Activated B cell treated with CpG ODN at 0.5 μM for 24 hours (primary cell): Measurements from ENCODE around the gene FNDC11. TPM values are rescaled to one million over a fixed set of nuclear protein-coding genes. Genes with fewer than 3 reads are reported as not detected.

Source experiments
- ATAC-seq: fragments of 200-7000 bp; cut with Tn5 transposase; one replicate; pipeline ENCODE4 v1.10.0; 2021; ENCODE audit warnings: low read depth, mild to moderate bottlenecking, moderate library complexity
- CTCF ChIA-PET: fragments of 350-600 bp; sonication (Branson Sonifier 250); formaldehyde crosslinking; loops from one replicate; lab custom pipeline; 2021; ENCODE audit warnings: antibody characterized with exemption; lab: Charles Lee
- POLR2A ChIA-PET: fragments of 350-600 bp; sonication (Branson Sonifier 250); formaldehyde crosslinking; loops from one replicate; lab custom pipeline; 2021; ENCODE audit warnings: antibody characterized with exemption; lab: Charles Lee
- DNase-seq: peaks from one replicate; pipeline ENCODE4 v3.0.0; 2022
- H3K27ac Mint-ChIP-seq: one replicate; pipeline ENCODE4 v1.8.0; 2020; ENCODE audit warnings: mixed read lengths
- H3K27me3 Mint-ChIP-seq: one replicate; pipeline ENCODE4 v1.8.0; 2021; ENCODE audit warnings: mixed read lengths
- H3K36me3 Mint-ChIP-seq: one replicate; pipeline ENCODE4 v1.8.0; 2021; ENCODE audit warnings: low read depth, mixed read lengths
- H3K4me1 Mint-ChIP-seq: one replicate; pipeline ENCODE4 v1.8.0; 2021; ENCODE audit warnings: mixed read lengths
- H3K4me3 Mint-ChIP-seq: one replicate; pipeline ENCODE4 v1.8.0; 2020; ENCODE audit warnings: mild to moderate bottlenecking, mixed read lengths
- H3K9me3 Mint-ChIP-seq: one replicate; pipeline ENCODE4 v1.8.0; 2020; ENCODE audit warnings: mixed read lengths
- CTCF ChIP-seq: fragments of 200-600 bp; IDR thresholded peaks from one replicate; pipeline ENCODE4 v1.8.0; 2022; ENCODE audit warnings: antibody characterized with exemption, mild to moderate bottlenecking
- intact Hi-C: fragments of 100-400 bp; cut with micrococcal nuclease; formaldehyde crosslinking; loops from one replicate; pipeline ENCODE4 v1.15.1; 2024
- total RNA-seq: library from RNA; stranded (reverse); gene quantifications from 2 replicates; pipeline ENCODE4 v1.2.3, GENCODE V29; 2022

Gene FNDC11
- total RNA-seq, 1 donor from 2014 or later = 0.78 TPM

- H3K27me3 Mint-ChIP-seq = no peaks in the 10 kb centered on the region
- H3K9me3 Mint-ChIP-seq = no peaks in the 10 kb centered on the region
- ChIA-PET CTCF (no interaction called here), POLR2A (interaction anchor here (1.0 to 1.5 kb wide), 7 partner anchors 7 to 320 kb away, joined by 3 to 8 read pairs (median 4); partner anchors contain the start of genes GMEB2 and PPDPF)
- H3K4me3 Mint-ChIP-seq = no peak overlapping the region
- DNase-seq (no peak), ATAC-seq (no peak)
- peaks cover 53% of the 10 kb centered on the region for H3K4me1 Mint-ChIP-seq
- H3K36me3 Mint-ChIP-seq = no peaks in the 10 kb centered on the region
- TF ChIP-seq CTCF = no peak
- intact Hi-C loops = no loop called here
- H3K27ac Mint-ChIP-seq = no peak overlapping the region
Measured at GRCh38 chr20:63544241-63544957, 9.6 kb upstream of the FNDC11 start.

GRCh38 chr20:63544958-63545516 is 8.9 kb upstream of the FNDC11 start:
- no peak overlapping the region for H3K27ac Mint-ChIP-seq
- H3K9me3 Mint-ChIP-seq = no peaks in the 10 kb centered on the region
- TF ChIP-seq CTCF = no peak
- peaks cover 58% of the 10 kb centered on the region for H3K4me1 Mint-ChIP-seq
- H3K36me3 Mint-ChIP-seq = no peaks in the 10 kb centered on the region
- H3K4me3 Mint-ChIP-seq = no peak overlapping the region
- ATAC-seq = no peak
- H3K27me3 Mint-ChIP-seq = no peaks in the 10 kb centered on the region
- ChIA-PET POLR2A (interaction anchor here (1.0 to 1.4 kb wide), 3 partner anchors 28 to 319 kb away, joined by 3 to 4 read pairs (median 3); partner anchors contain the start of gene GMEB2), CTCF (no interaction called here)
- DNase-seq = no peak
- intact Hi-C loops = no loop called here

- Mint-ChIP-seq H3K9me3 (no peaks in the 10 kb centered on the region), H3K4me3 (no peak overlapping the region), H3K27me3 (no peaks in the 10 kb centered on the region), H3K27ac (no peak overlapping the region), H3K36me3 (no peaks in the 10 kb centered on the region), H3K4me1 (peaks cover 60% of the 10 kb centered on the region)
- CTCF ChIA-PET = no interaction called here
- intact Hi-C loops = no loop called here
- no peak for ATAC-seq
- TF ChIP-seq CTCF = no peak
- POLR2A ChIA-PET = interaction anchor here (1.3 to 1.5 kb wide), 2 partner anchors 9 to 21 kb away, joined by 4 to 6 read pairs; partner anchors contain the start of gene PTK6
- no peak for DNase-seq
Measured at GRCh38 chr20:63545814-63546213, 8.1 kb upstream of the FNDC11 start.

- ChIA-PET POLR2A (interaction anchor here (1.0 to 1.5 kb wide), 3 partner anchors 9 to 21 kb away, joined by 3 to 6 read pairs (median 4); partner anchors contain the start of gene PTK6), CTCF (no interaction called here)
- H3K27me3 Mint-ChIP-seq = no peaks in the 10 kb centered on the region
- H3K4me1 Mint-ChIP-seq = peaks cover 63% of the 10 kb centered on the region
- TF ChIP-seq CTCF = no peak
- ATAC-seq = no peak
- no peaks in the 10 kb centered on the region for H3K9me3 Mint-ChIP-seq
- no peak overlapping the region for H3K27ac Mint-ChIP-seq
- no peak for DNase-seq
- H3K36me3 Mint-ChIP-seq = no peaks in the 10 kb centered on the region
- no peak overlapping the region for H3K4me3 Mint-ChIP-seq
- intact Hi-C loops = no loop called here
Measured at GRCh38 chr20:63546256-63546955, 7.6 kb upstream of the FNDC11 start.
